GM12878 (cell line): Measurements from ENCODE around the gene SLC4A5. TPM values are rescaled to one million over a fixed set of nuclear protein-coding genes. Genes with fewer than 3 reads are reported as not detected.

ENCODE experiments used
- ATF7 ChIP-seq: fragments of 450-650 bp; IDR thresholded peaks from 2 replicates; pipeline ENCODE4 v1.6.1; 2016; ENCODE audit warnings: low read depth, mild to moderate bottlenecking
- BACH1 ChIP-seq: fragments of 450-650 bp; IDR thresholded peaks from 2 replicates; pipeline ENCODE4 v1.6.1; 2017; ENCODE audit warnings: mild to moderate bottlenecking, borderline replicate concordance
- BHLHE40 ChIP-seq, 2 experiments: fragments of 450-650 bp in 1 of 2; IDR thresholded peaks; 2 replicates each; pipeline ENCODE4 v1.6.1; 2011 to 2017; ENCODE audit warnings: low read depth in 2 of 2, borderline replicate concordance in 1 of 2, improper control_type of control experiment in 1 of 2, low read length in 1 of 2, mild to moderate bottlenecking in 1 of 2
- CBFB ChIP-seq: IDR thresholded peaks from 2 replicates; pipeline ENCODE4 v1.6.1; 2016; ENCODE audit warnings: antibody characterized with exemption, low read depth
- CEBPB ChIP-seq, 2 experiments: fragments of 150-350 bp in 1 of 2; IDR thresholded peaks; 2 replicates each; pipeline ENCODE4 v1.6.1; 2012 to 2014; ENCODE audit warnings: low read depth in 2 of 2, low read length in 2 of 2, borderline replicate concordance in 1 of 2, inconsistent platforms in 1 of 2
- CREB1 ChIP-seq: IDR thresholded peaks from 2 replicates; pipeline ENCODE4 v1.6.1; 2012; ENCODE audit warnings: low read depth, mild to moderate bottlenecking, inconsistent platforms
- IKZF2 ChIP-seq, 2 experiments: fragments of 450-650 bp; IDR thresholded peaks; 2 replicates each; pipeline ENCODE4 v1.6.1; 2017; ENCODE audit warnings: mild to moderate bottlenecking in 2 of 2, moderate library complexity in 2 of 2
- JUND ChIP-seq: IDR thresholded peaks from 2 replicates; pipeline ENCODE4 v1.6.1; 2012; ENCODE audit warnings: low read depth, mild to moderate bottlenecking, low read length, improper control_type of control experiment, moderate library complexity
- NFXL1 ChIP-seq: fragments of 450-650 bp; IDR thresholded peaks from 2 replicates; pipeline ENCODE4 v1.6.1; 2017; ENCODE audit warnings: antibody characterized with exemption, mild to moderate bottlenecking, borderline replicate concordance
- NFYB ChIP-seq: IDR thresholded peaks from 2 replicates; pipeline ENCODE4 v1.6.1; 2011; ENCODE audit warnings: low read depth, mild to moderate bottlenecking, low read length, improper control_type of control experiment, moderate library complexity; ENCODE audit not compliant: insufficient read depth
- NR2F1 ChIP-seq: fragments of 450-650 bp; conservative IDR thresholded peaks from 2 replicates; pipeline ENCODE4 v1.6.1; 2017; ENCODE audit warnings: mild to moderate bottlenecking
- PAX5 ChIP-seq: IDR thresholded peaks from 2 replicates; pipeline ENCODE4 v1.6.1; 2011; ENCODE audit warnings: low read depth, low read length, borderline replicate concordance
- POLR2A ChIP-seq: IDR thresholded peaks from 2 replicates; pipeline ENCODE4 v1.6.1; 2011; ENCODE audit warnings: low read depth, mild to moderate bottlenecking, low read length
- RELA ChIP-seq: fragments of 450-650 bp; IDR thresholded peaks from 2 replicates; pipeline ENCODE4 v1.8.0; 2014; ENCODE audit warnings: borderline replicate concordance; ENCODE audit not compliant: partially characterized antibody
- RELB ChIP-seq: fragments of 450-650 bp; IDR thresholded peaks from 2 replicates; pipeline ENCODE4 v1.6.1; 2017; ENCODE audit warnings: low read depth, mild to moderate bottlenecking, moderate library complexity
- RFX5 ChIP-seq: IDR thresholded peaks from 2 replicates; pipeline ENCODE4 v1.6.1; 2011; ENCODE audit warnings: low read depth, low read length, improper control_type of control experiment
- SRF ChIP-seq, 2 experiments: IDR thresholded peaks; 2 replicates each; pipeline ENCODE4 v1.6.1; 2011; ENCODE audit warnings: low read depth in 2 of 2, low read length in 2 of 2, mild to moderate bottlenecking in 1 of 2, moderate library complexity in 1 of 2
- SUPT20H ChIP-seq: IDR thresholded peaks from 2 replicates; pipeline ENCODE4 v1.6.1; 2011; ENCODE audit warnings: low read depth, mild to moderate bottlenecking, low read length, moderate library complexity, borderline replicate concordance; ENCODE audit not compliant: control insufficient read depth
- TAF1 ChIP-seq: IDR thresholded peaks from 2 replicates; pipeline ENCODE4 v1.6.1; 2011; ENCODE audit warnings: mild to moderate bottlenecking, low read depth, low read length, borderline replicate concordance
- TARDBP ChIP-seq: IDR thresholded peaks from 2 replicates; pipeline ENCODE4 v1.6.1; 2016; ENCODE audit warnings: borderline replicate concordance
- WRNIP1 ChIP-seq: IDR thresholded peaks from 2 replicates; pipeline ENCODE4 v1.6.1; 2011; ENCODE audit warnings: low read depth, low read length, improper control_type of control experiment, borderline replicate concordance
- YY1 ChIP-seq: IDR thresholded peaks from 2 replicates; pipeline ENCODE4 v1.6.1; 2011; ENCODE audit warnings: low read depth, mild to moderate bottlenecking, low read length
- ZBED1 ChIP-seq: IDR thresholded peaks from 2 replicates; pipeline ENCODE4 v1.6.1; 2016; ENCODE audit warnings: borderline replicate concordance
- ZNF274 ChIP-seq: IDR thresholded peaks from one replicate; pipeline ENCODE4 v1.8.0; 2011; ENCODE audit not compliant: insufficient read length, insufficient read depth
- ZSCAN29 ChIP-seq: fragments of 450-650 bp; IDR thresholded peaks from 2 replicates; pipeline ENCODE4 v1.6.1; 2017; ENCODE audit warnings: mild to moderate bottlenecking, moderate library complexity
- polyA plus RNA-seq, 11 experiments: library from polyadenylated mRNA; depleted of rRNA in 4 of 11; unstranded in 6 of 11; stranded (reverse) in 5 of 11; fragments of >200 nt; fragmentation: Nextera tagmentation in 4 of 11; fragmentation: Illumina TruSeq in 1 of 11; extraction: Ambion mirVana in 4 of 11; extraction: Trizol in 1 of 11; gene quantifications; 1 replicate in 1 of 11; 2 replicates in 10 of 11; pipeline versions ENCODE4 v1.2.1 to v1.2.3, GENCODE V29; 2011 to 2016; ENCODE audit warnings: inconsistent platforms in 2 of 11, missing spikeins in 2 of 11, low read depth in 1 of 11
- total RNA-seq, 4 experiments: library from RNA; depleted of rRNA in 3 of 4; stranded (reverse); fragments of >200 nt in 3 of 4; fragmentation: Illumina TruSeq in 1 of 4; extraction: Trizol in 1 of 4; gene quantifications; 2 replicates each; pipeline versions ENCODE4 v1.2.1 to v1.2.3, GENCODE V29; 2013 to 2021

SLC4A5 gene
- total and polyA plus RNA-seq, 10 of the 15 experiments (the other 5 are each of a cell fraction or from before 2014, with no cell fraction given) = 0.15 to 4.7 (median 1.6) TPM

GRCh38 chr2:74199871-74200305, 143.3 kb downstream of the SLC4A5 start (continued):
- TF ChIP-seq JUND (no peak), SUPT20H (no peak), RFX5 (no peak), NR2F1 (peak; percentile 90), CREB1 (no peak), POLR2A (peak; percentile 60), CBFB (no peak), WRNIP1 (peak; percentile 80; the same call in 1 of the 2 replicates), IKZF2 (IDR thresholded peaks at IDR 0.05) (peak; percentile 55 to 69), TAF1 (no peak), ZBED1 (no peak; the same call in 1 of the 2 replicates), BACH1 (peak; percentile 29; the same call in 1 of the 2 replicates), TARDBP (no peak), RELB (peak; percentile 70; the same call in 1 of the 2 replicates), SRF (IDR thresholded peaks at IDR 0.05; ENCODE audit: low read depth in 2 of 2, low read length in 2 of 2) (no peak), CEBPB (IDR thresholded peaks at IDR 0.05; ENCODE audit: borderline replicate concordance in 1 of 2, low read depth in 2 of 2, low read length in 2 of 2) (no peak), NFYB (no peak), BHLHE40 (IDR thresholded peaks at IDR 0.05; ENCODE audit: borderline replicate concordance in 1 of 2, low read depth in 2 of 2, low read length in 1 of 2) (peak; percentile 11 to 13; a peak in 1 of 4 replicates), RELA (peak; percentile 82), NFXL1 (no peak), ATF7 (no peak), ZNF274 (no peak), ZSCAN29 (no peak), YY1 (0 out of 2 replicates have a peak, but pooled peaks have one; percentile 14), PAX5 (0 out of 2 replicates have a peak, but pooled peaks have one; percentile 24)
